Subcutaneous adipose tissue (tissue), 4 donors: ENCODE data around the gene KRTAP10-1. TPM values are rescaled to one million over a fixed set of nuclear protein-coding genes. Genes with fewer than 3 reads are reported as not detected.

ENCODE experiments used
- CTCF ChIP-seq: fragments of 450-650 bp; IDR thresholded peaks from one replicate; pipeline ENCODE4 v1.5.1; 2016; ENCODE audit warnings: low read depth, mild to moderate bottlenecking, control low read depth, antibody characterized with exemption, moderate library complexity
- total RNA-seq, 4 donors: library from RNA; depleted of rRNA; stranded (reverse); fragments of >200 nt; gene quantifications; one replicate each; pipeline ENCODE4 v1.1.0, GENCODE V29; 2016

KRTAP10-1 gene
- total RNA-seq, 4 donors from 2014 or later = not detected

- no peak for TF ChIP-seq CTCF
Measured at GRCh38 chr21:44557491-44558328, 17.7 kb upstream of the KRTAP10-1 start.

DNA sequence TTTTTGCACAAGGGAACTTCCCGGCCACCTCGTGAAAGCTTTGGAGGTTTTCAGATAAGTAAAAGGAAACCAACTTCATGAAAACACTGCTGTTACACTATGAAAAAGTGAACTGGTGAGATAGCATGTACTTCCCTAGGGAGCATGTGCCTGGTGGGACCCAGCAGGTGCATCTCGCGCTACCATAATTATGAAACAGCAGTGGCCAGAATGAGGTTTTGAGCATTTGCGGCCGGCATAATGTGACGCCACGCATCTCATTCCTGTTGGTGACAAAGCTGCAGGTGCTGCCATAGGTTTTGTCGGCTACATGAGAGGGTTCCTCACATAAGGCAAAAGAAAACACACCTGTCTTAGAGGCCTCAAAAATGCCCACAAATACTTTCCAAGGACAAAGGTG lies 16.9 kb upstream of the KRTAP10-1 start:
- no peak for TF ChIP-seq CTCF

GRCh38 chr21:44555200-44555875 lies 15.3 kb upstream of the KRTAP10-1 start:
- TF ChIP-seq CTCF = no peak

DNA sequence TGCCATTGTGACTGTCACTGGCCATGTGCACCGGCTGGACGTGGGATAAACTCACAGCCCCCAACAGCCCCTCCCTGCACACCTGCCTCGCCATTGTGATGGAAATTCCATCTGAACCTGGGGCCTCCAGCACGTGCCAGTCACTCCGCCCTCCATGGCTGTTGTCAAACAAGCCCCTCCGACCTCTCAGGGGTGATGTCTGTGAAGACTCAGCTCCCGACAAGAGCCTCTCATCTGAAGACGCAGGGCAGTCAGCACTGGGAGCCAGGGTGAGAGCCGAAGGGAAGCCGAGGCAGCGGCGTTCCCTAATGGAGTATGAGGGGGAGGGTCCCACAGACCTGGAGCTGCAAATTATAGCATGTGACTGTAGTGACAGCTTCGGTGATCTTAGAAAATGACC lies 12.7 kb upstream of the KRTAP10-1 start:
- no peak for TF ChIP-seq CTCF

DNA sequence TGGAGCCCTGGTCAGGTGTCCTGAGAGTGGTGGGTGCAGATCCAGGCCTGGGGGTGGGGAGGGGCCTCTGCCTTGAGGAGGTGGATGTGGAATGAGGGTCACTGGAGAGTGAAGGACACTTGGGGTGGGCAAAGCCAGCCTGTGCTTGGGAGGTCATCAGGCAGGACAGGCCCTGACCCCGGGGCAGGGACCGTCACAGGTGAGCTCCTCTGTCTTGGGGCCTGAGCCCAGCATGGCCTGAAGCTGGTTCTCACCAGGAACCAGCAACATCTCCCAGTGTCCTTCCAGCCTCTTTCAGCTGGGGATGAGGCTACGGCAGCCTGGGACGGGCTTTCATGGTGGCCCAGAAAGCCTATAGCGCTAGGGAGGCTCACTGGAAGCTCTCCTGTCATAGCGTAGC lies 12.1 kb upstream of the KRTAP10-1 start:
- TF ChIP-seq CTCF = no peak

- no peak for TF ChIP-seq CTCF
Measured at GRCh38 chr21:44551340-44551961, 11.5 kb upstream of the KRTAP10-1 start, which contains the start of gene KRTAP10-2. KRTAP10-2 (minus strand) TSS chr21:44551505; CDS start chr21:44551458, 47 bp downstream.

- TF ChIP-seq CTCF = no peak
Measured at GRCh38 chr21:44550807-44551206, 10.8 kb upstream of the KRTAP10-1 start.
